GM03348 (cell line): ENCODE measurements around the gene HOXC9.
A peak's percentile ranks its signal among the peaks of the same experiment; 100 is the strongest.

Source experiments
- DNase-seq: peaks from one replicate; pipeline ENCODE4 v3.0.0; 2012; ENCODE audit warnings: low spot score

The HOXC9 gene

DNA sequence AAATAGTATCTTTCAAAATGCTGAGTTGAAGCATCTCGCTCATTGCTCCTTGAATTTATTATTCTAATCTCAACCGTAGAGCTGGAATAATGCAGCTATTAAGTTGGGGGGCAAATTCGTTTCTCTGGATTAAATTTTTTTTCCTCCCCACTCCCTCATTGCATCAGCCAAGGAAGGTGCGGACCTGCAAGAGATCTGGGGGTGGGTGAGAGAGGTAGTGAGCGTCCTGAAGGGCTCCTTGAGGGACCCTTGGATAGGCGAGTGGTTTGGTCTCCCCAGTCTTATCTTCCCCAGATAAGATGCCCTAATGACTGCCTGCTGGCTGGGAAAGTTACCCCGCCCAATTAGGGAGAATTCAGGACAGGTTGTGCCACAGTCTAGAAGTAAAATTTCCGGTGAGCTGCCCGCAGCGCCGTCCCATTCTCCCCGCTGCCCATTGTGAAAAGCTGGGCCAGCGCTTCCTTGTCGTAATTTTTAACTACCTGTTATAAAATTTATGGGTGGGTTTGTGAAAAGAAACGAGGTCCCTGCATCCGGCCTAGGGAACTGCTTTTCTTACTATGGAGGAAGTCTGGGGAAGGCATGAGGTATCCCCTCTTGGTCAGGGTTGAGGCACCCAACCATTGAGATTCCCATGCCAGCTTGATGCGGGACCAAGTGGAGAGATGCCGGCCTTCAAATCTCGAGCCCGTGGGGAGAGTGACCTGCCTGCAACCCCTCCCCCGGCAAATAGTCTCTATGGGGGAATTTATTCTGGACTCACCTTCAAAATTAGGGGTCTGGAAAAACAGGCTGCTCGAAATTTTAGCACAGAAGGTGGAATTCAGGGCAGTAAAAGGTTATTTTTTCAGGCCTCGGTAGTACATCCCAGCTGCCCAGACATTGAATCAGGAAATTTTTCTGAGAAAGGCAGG is 15.3 kb downstream of the HOXC9 start:
- DNase-seq: no peak

DNA sequence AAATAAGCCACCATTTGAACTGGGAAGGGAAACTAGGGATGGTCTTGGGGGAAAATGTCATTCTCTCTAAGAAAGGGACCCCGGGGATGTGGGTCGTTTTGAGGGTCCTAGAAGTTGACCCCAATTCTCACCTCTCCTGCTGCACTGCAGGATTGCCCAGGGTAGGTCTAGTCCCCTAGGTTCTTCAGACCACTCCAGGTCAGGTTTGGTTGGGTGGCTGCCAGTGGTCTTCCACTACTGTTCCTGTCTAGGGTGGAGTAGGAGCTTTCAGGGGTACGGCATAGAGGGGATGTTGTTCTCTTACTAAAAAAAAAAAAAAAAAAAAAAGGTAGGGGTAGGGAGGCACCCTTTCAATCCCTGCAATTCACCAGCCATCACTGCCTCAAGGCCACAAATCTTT is 16.1 kb downstream of the HOXC9 start:
- DNase-seq: no peak

DNA sequence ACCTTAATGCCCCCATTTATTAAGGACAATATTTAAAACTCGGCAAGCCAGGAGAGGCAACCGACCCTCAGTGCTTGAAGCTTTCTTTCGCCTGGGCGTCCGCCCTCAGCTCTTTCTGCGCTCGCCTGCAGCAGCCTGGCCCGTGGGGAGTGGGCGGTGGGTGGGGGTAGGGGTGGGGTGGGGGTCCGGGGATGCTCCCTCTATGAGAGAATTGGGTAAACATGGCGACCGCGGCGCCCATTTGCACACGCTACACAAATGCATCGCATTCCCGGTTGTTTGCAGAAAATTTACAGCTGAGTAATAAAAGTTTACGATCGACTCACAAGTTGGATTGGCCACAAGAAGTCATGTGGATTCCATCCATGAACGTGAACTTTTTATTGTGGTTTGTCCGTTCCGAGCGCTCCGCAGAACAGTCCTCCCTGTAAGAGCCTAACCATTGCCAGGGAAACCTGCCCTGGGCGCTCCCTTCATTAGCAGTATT is 16.6 kb downstream of the HOXC9 start:
- peak; percentile 72 for DNase-seq

DNA sequence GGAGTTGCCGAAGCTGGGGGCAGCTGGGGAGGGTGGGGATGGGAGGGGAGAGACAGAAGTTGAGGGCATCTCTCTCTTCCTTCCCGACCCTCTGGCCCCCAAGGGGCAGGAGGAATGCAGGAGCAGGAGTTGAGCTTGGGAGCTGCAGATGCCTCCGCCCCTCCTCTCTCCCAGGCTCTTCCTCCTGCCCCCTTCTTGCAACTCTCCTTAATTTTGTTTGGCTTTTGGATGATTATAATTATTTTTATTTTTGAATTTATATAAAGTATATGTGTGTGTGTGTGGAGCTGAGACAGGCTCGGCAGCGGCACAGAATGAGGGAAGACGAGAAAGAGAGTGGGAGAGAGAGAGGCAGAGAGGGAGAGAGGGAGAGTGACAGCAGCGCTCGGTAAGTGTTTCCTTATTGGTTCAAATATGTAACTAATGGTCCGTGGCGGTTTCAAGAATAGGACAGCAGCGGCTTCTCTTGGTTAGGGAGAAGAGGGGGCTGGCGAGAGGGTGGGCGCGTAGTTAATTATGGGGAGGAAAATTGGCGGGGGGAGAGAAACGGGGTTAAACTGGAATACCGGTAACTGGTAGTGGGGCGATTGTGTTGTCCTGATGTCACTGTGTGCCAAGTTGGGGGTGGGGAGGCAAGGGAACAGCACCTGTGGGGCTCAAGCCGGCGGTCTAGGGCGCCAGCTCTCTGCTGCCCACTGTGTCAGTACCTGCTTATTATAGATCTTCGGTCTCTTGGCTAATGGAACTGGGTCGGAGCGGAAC is 17.2 kb downstream of the HOXC9 start:
- no peak for DNase-seq

DNA sequence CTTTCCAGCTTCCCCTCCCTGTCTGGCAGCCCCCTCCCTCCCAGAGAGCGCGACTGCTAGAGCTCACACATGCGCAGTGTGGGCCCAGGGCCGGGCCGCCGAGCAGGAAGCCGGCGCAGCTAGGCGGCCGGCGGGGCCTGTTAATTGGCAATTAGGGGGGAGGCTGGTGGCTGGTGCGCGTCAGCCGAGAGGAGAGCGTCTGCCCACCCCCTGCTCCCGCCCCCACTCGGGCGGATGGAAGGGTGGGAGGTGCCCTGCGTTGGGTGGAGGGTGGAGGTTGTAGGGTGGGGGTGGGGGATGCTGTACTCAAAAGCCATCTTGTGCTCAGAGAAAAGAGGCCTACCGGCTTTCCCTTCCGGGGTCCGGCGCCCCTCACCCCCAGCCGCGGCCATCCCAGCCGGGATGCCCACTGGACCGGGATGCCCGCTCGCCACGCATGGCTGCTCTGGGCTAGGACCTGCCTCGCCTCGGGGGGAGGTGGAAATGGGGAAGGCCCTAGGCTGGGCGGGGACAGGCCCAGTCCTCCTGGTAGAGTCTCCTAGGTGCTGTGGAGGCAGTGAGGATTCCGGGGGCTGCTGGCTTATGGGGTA is 18.0 kb downstream of the HOXC9 start:
- DNase-seq: peak; percentile 96

DNA sequence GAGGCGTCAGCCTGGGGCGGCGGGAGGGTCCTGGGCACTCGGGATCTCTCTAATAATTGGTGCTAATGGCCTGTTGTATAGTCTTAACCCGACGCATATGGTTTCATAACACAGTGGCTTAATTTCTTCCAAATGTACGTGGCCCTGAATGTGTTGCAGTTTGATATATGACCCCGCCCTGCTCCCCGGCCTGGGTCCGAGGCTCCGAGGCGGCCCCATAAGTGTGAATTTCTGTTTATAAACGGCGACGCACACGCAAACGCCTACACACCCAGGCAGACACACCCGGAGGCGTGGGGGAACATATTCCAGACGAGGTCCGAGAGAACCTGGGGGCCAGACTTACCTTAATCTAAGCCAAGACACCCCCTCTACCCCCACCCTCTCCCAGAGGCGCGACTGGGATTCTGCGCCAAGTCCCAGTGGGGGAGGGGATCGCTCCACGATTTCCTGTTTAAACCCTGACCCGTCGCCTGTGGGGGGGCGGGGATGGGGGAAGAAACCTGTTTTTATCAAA is 18.6 kb downstream of the HOXC9 start:
- peak; percentile 63 for DNase-seq

DNA sequence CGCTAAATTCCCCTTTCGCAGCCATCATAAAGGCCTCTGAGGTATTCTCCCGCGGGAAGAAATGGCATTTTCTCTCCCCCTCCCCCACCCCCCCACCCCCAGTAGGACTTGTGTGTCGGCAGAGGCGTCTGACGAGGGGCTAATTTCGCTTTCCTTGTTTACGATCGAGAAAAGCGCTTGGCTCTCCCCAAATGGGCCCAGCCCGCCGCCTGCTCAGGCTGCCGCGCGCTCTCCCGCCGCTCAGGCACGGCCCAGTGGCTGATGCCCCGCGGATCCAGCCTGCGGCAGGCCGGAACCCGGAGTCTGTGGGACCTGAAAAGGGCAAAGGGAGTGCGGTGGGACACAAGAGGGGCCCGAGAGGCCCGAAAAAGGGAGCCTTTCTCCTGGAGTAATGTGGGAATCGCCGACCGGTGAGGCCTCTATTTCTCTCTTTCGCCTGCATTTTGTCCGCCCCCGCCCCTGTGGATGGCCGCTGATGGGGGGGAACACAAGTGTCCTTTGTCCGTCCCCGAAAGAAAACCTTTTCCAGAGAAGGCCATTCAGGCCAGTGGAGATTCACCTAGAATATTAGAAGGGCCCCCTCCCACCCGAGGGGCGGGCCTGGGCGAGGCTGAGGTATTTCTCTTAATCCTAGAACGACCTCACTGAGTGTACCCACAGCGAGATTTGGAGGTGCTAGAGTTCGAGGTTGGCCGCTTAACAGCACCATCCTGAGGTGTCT is 19.3 kb downstream of the HOXC9 start:
- no peak for DNase-seq

DNA sequence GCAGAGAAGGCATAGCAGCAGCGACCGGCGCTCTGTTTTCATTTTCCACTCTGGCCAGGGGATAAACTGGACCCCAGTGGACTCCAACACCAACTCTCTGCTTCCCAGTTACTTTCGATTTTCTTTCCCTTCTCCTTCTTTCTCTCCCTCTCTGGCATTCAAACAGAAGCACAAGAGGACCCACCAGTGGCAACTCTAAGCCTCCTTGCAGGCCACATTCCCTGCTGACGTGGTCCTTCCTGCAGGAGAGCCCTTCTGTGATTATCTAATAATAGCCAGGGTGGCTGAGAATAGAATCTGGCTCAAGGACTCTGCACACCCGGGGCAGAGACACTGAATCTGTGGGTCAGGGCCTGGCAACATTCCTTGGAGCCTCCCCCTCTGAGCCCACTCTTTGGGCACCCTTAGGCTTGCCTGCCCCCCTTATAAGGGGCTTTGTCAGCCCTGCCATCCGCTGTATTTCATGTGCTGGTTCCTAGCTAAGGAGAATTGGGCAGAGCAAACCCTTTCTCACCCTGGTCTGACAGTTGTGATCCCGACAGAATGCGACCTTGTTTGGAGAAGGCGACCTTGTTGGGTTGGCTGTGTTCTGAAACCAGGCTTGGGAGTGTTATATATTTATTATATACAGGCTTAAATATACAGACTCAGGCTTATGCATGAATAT is 20.1 kb downstream of the HOXC9 start:
- no peak for DNase-seq

DNA sequence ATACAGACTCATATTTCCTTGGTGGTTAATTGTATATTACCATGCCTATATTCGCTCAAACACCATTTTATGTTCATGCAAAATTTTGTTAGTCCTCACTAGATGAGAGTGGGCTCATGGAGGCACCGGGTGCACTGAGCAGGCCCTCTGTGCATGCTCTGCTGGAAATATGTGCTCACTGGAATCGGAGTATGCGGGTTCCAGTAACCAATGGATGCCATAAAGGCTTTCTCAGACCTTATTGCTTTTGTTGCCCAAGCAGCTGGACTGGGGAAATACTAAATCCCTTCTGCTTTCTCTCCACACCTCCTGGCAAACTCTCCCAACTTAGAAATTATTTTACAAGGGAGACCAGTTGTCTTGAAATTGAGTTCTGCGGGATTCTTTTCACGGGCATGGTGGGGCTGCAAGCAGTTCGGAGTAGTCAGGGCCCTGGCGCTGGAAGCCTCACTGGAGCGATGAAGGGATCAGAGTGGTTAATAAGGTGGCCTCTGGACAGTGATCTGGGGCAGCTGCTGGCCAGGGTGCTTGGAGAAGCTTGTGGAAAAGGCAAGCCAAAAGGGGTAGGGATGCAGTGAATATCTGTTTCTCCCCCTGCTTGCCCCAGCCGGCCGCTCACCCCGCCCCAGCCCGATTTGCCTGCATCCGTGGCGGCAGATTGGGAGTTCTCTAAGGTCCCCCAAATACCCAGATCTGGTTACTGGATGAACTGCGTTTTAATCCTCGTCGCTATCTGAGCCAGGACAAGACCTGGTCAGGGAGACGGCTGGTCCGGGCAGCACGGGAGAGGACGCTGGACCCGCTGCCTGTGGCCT is 20.8 kb downstream of the HOXC9 start:
- no peak for DNase-seq

DNA sequence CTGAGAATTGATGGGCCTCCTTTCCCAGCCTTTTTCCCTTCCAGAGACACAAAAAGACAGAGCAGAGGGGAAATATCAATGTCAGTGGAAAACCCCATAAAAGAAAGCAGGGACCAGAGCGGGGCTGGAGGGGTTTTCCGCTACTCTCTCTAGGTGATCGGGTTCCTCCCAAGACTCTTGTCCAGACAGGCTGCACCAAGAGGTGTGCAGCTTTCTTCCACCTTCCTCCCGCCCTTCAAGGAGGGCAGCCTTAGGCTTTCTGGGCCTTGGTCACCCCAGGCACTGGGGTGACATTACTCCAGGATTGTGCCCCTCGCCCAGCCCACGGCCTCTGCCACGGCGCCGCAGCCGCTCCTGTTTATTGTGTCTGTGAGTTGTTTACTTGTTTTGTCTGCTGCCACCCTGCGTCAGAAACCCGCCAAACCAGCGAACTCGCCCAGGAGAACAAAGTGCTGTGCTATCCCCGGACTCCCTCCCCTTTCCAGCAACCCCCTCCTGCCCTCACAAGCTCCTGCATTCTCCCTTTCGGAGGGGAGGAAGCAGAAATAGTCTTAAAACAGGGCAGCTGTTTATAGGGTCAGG is 21.6 kb downstream of the HOXC9 start:
- no peak for DNase-seq

DNA sequence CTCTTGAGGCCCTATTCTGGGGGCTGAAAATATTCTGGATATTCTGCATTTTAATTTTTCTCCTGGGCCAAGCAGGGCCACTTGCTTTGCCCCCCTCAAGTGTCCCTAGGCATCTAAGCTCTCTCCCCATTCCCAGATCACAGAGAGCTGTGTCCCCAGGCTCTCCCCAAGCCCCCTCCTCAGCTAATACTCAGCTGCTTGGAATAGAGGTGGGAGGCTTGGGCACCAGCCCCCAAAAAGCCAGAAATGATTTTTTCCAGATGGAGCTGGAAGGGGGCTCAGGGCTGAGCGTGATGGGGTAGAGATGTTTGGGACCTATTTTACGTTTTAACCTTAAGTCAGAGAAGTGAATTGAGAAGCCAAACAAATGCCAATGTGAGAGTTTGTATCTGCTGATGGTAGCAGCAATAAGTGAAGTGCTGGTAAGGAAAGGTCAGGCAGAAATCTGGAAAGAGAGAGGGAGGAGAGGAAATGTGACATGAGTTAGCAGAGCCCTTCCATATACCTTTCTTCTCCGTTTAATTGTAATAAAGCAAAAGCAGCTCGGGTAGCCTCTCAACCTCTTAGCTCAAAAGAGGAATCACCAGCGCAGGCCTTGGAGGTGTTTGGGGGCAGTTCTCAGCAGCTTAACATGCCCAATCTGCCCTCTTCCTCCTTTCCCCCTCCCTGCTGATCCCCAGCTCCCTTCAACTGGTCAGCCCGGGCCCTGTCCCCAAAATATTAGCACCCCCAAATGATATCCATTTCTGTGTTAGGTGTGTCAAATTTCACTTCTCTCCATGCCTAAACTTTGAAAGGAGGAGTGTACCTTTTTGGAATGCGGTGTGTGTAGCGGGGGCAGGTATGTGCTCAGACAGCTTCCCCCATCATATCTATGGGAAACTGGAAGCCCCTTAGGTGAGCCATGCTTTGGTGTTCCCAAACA is 23.3 kb downstream of the HOXC9 start:
- DNase-seq: no peak

DNA sequence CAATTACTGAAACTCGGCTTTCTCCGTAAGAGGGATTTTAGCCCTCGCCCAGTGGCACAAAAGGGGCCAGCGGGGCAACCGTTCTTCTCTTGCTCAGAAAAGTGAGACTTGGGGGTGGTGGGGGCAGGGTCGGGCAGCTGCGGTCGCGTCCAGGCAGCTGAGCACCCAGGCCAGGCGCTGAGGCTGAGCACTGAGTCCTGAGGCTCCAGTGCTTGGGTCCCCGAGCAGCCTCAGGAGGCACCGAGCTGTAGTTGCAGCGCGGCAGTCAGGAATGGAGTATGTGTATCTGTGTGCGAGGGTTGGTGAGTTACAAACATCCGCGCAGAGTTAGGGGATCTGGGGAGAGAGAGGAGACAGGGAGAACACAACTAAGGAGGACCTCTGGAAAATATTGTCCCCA is 24.2 kb downstream of the HOXC9 start:
- no peak for DNase-seq

DNA sequence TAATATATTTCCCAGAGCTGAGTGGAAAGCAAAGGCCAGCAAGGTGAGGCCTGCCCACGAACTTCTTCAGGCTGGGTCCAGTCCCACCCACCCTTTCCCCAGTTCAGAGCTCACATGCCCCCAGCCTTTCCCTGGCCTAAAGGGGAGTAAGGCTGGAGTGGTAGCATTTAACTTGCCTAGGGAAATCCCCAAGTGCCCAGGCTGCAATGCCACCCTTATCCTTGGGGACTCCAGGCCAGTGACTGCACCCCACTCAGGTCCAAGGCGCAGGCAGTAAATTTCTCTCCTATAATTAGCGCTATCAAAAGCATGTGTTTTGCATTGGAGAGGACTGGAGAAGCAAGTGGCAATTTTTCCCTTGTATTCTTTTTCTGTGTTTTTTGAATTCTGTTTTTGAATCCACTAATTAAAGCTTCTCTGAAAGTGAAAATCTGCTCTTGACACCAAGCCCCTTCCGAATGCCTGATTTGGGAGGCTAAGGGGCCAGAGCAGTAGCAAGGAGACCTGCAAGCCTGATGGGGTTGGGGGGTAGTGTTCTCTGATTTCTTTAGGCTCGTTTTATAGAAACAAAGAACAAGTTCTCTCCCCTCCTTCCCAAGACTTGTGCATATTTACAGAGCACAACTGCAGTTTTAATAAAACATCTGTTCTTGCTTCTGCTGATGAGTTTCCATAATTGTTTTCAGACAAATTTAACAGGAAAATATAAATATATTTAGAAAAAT is 24.8 kb downstream of the HOXC9 start:
- no peak for DNase-seq

DNA sequence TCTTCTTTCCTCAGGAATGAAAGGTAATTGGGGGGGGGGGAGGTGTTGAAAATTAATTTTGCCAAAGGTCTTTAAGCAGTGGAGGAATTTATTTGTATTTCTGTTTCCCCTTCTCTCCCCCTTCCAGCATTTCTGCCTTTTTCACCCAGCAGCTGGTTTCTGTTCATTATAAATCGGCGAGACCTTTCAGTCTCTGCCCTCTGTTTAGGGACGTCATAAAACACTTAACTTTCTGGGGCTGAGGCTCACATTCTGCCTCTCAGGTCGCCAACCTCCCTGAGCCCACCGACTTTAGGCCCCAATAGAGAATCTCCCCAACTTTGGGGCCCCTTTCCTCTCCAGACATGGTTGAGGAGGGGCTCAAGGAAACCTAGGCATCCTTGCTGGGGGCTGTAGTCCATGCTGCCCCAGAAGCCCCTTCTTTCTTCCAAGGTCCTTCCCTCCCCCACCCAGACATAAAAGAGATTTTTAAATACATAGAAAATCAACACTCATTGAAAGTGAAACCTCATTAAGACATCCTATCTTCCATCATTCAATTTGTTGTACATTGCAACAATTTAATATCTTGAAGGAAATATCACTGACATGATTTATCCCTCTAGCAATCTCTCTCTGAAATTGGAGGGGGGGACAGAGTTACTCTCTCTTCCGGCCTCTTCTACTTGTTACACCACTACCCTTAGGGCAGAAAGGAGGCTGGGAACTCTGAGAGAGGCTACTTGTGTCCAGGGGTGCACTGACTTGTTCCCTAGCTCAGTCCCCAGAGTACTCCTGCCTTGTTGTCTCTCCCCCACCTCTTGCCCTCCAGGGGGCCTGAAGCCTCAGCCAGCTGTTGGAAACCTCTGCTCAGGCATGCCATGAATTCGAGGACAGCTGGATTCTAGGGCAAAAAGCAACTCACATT is 25.8 kb downstream of the HOXC9 start:
- DNase-seq: no peak

DNA sequence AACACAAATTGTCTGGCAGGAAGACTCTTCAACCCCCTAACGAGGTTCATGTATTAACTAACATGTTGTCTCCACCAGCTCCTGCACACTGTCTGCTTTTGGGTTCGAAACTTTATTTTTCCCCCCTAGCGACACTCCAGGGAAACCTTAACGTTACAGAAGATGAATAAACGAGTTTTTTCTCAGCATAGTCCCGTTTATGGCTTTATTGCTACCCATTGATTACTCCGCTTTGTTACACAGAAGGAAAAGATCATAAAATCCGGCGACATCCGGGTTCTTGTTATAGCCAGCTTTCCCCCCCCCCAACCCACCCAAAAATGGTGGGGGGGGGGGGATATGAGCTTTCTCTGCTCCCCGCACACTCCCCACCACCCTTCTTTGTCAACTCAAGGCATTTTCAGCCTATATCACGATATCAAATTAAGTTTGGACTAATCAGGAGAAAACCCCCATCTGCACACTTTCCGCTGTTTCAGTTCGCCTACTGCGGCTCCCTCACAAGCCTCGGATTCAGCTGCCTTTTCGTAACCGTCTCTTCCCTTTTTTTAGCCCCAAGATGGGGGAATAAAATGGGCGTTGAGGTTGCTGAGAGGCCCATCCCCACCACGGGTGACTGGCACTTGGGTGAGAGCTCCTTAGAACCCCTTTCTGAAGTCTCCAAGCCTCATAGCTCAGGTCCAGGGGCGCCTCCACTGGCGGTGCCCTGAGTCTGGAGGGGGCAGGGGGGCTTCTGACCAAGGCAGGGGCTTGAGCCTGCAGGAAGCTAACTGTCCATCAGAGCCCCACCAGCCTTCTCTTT is 26.9 kb downstream of the HOXC9 start:
- no peak for DNase-seq

DNA sequence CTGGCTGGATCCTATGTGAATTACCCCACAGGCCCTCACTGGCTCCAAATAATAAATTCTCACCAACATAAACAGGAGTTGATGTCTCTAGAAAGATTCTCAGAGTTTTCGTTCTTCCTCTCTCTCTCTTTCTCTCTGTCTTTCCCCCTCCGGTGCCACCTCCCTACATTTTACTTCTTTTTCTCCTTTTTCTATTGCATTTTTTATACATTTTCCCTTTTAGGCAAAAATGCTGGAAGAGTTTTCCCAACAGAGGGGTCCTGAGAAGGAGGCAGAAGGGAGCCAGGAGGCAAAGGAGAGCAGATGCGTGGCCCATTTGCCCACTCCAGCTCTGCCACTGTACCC is 27.5 kb downstream of the HOXC9 start:
- no peak for DNase-seq
